WTC11 (cell line): ENCODE data around the gene MYL9. TPM values are rescaled to one million over a fixed set of nuclear protein-coding genes. Genes with fewer than 3 reads are reported as not detected.
A peak's percentile ranks its signal among the peaks of the same experiment; 100 is the strongest.

Experiments
- ATAC-seq: fragments of 200-7000 bp; cut with Tn5 transposase; 2 replicates; pipeline ENCODE4 v1.10.0; 2021; ENCODE audit warnings: mild to moderate bottlenecking, moderate library complexity
- CTCF ChIA-PET: fragments of 300-600 bp; sonication (Branson Sonifier 250); formaldehyde crosslinking; loops from one replicate; lab custom pipeline; 2021; ENCODE audit warnings: antibody characterized with exemption; lab: Charles Lee
- POLR2A ChIA-PET: fragments of 350-600 bp; sonication (Branson Sonifier 250); formaldehyde crosslinking; loops from one replicate; lab custom pipeline; 2021; ENCODE audit warnings: antibody characterized with exemption; lab: Charles Lee
- DNase-seq: peaks from one replicate; pipeline ENCODE4 v3.0.0; 2021; ENCODE audit warnings: low spot score
- H3K27ac Mint-ChIP-seq: 2 replicates; pipeline ENCODE4 v1.8.0; 2021; ENCODE audit warnings: mixed read lengths
- H3K27me3 Mint-ChIP-seq: 2 replicates; pipeline ENCODE4 v1.8.0; 2021; ENCODE audit warnings: low read depth, mild to moderate bottlenecking, moderate library complexity, mixed read lengths
- H3K36me3 Mint-ChIP-seq: 2 replicates; pipeline ENCODE4 v1.8.0; 2021; ENCODE audit warnings: mixed read lengths
- H3K4me1 Mint-ChIP-seq: 2 replicates; pipeline ENCODE4 v1.8.0; 2022; ENCODE audit warnings: mixed read lengths
- H3K4me3 Mint-ChIP-seq: 2 replicates; pipeline ENCODE4 v1.8.0; 2021; ENCODE audit warnings: mild to moderate bottlenecking, moderate library complexity, mixed read lengths
- H3K9me3 Mint-ChIP-seq: 2 replicates; pipeline ENCODE4 v1.8.0; 2021; ENCODE audit warnings: mixed read lengths
- CREM ChIP-seq: sonication (generic); formaldehyde crosslinking; IDR thresholded peaks from 2 replicates; pipeline ENCODE4 v1.8.1; 2022; ENCODE audit warnings: mild to moderate bottlenecking, missing genetic modification reagents, moderate library complexity
- EMX1 ChIP-seq: fragments of 250-450 bp; sonication (Bioruptor Pico); IDR thresholded peaks from 2 replicates; pipeline ENCODE4 v1.8.0; 2021; ENCODE audit warnings: mild to moderate bottlenecking
- ERG ChIP-seq: fragments of 250-450 bp; sonication (Bioruptor Pico); IDR thresholded peaks from 2 replicates; pipeline ENCODE4 v1.8.0; 2021; ENCODE audit warnings: mild to moderate bottlenecking
- ETV6 ChIP-seq: sonication (generic); formaldehyde crosslinking; IDR thresholded peaks from 2 replicates; pipeline ENCODE4 v1.8.1; 2022; ENCODE audit warnings: mild to moderate bottlenecking, missing genetic modification reagents
- GABPB1 ChIP-seq: sonication (generic); formaldehyde crosslinking; IDR thresholded peaks from 2 replicates; pipeline ENCODE4 v1.8.1; 2023; ENCODE audit warnings: mild to moderate bottlenecking, missing genetic modification reagents
- GRHL2 ChIP-seq: fragments of 250-450 bp; sonication (Bioruptor Pico); IDR thresholded peaks from 2 replicates; pipeline ENCODE4 v1.8.0; 2022; ENCODE audit warnings: mild to moderate bottlenecking, moderate library complexity; ENCODE audit not compliant: insufficient replicate concordance, severe bottlenecking
- MLX ChIP-seq: sonication (generic); formaldehyde crosslinking; IDR thresholded peaks from 2 replicates; pipeline ENCODE4 v1.8.1; 2023; ENCODE audit warnings: mild to moderate bottlenecking, missing genetic modification reagents, moderate library complexity
- MXD4 ChIP-seq: fragments of 250-450 bp; sonication (Bioruptor Pico); IDR thresholded peaks from 2 replicates; pipeline ENCODE4 v1.8.0; 2021; ENCODE audit warnings: mild to moderate bottlenecking, moderate library complexity, borderline replicate concordance
- NFYB ChIP-seq: sonication (generic); formaldehyde crosslinking; conservative IDR thresholded peaks from 2 replicates; pipeline ENCODE4 v1.8.0; 2022; ENCODE audit warnings: low read depth, missing genetic modification reagents
- NR3C1 ChIP-seq: sonication (generic); formaldehyde crosslinking; conservative IDR thresholded peaks from 2 replicates; pipeline ENCODE4 v1.8.1; 2023; ENCODE audit warnings: low read depth, mild to moderate bottlenecking, missing genetic modification reagents
- TEAD4 ChIP-seq: sonication (generic); formaldehyde crosslinking; IDR thresholded peaks from 2 replicates; pipeline ENCODE4 v1.8.0; 2022; ENCODE audit warnings: mild to moderate bottlenecking, missing genetic modification reagents
- USF1 ChIP-seq: sonication (generic); formaldehyde crosslinking; IDR thresholded peaks from 2 replicates; pipeline ENCODE4 v1.8.0; 2022; ENCODE audit warnings: mild to moderate bottlenecking, missing genetic modification reagents
- ZBTB21 ChIP-seq: sonication (generic); formaldehyde crosslinking; IDR thresholded peaks from 2 replicates; pipeline ENCODE4 v1.8.1; 2023; ENCODE audit warnings: mild to moderate bottlenecking, missing genetic modification reagents, borderline replicate concordance
- ZNF219 ChIP-seq: sonication (generic); formaldehyde crosslinking; IDR thresholded peaks from 2 replicates; pipeline ENCODE4 v1.8.0; 2023; ENCODE audit warnings: missing genetic modification reagents, mild to moderate bottlenecking, borderline replicate concordance
- ZNF263 ChIP-seq: sonication (generic); formaldehyde crosslinking; IDR thresholded peaks from 2 replicates; pipeline ENCODE4 v1.8.1; 2022; ENCODE audit warnings: low read depth, mild to moderate bottlenecking, moderate library complexity, missing genetic modification reagents
- ZNF317 ChIP-seq: sonication (generic); formaldehyde crosslinking; IDR thresholded peaks from 2 replicates; pipeline ENCODE4 v1.8.1; 2023; ENCODE audit warnings: low read depth, mild to moderate bottlenecking, moderate library complexity, missing genetic modification reagents, borderline replicate concordance
- ZNF396 ChIP-seq: fragments of 250-450 bp; sonication (Bioruptor Pico); IDR thresholded peaks from 2 replicates; pipeline ENCODE4 v1.8.0; 2021; ENCODE audit warnings: mild to moderate bottlenecking, moderate library complexity, borderline replicate concordance
- ZNF671 ChIP-seq: fragments of 250-450 bp; sonication (Bioruptor Pico); IDR thresholded peaks from 2 replicates; pipeline ENCODE4 v1.8.0; 2021; ENCODE audit warnings: mild to moderate bottlenecking
- total RNA-seq: library from RNA; stranded (reverse); gene quantifications from 3 replicates; pipeline ENCODE4 v1.2.3, GENCODE V29; 2021
- TF ChIP-seq, protein P1 (sequence below): sonication (generic); formaldehyde crosslinking; IDR thresholded peaks from 2 replicates; pipeline ENCODE4 v1.8.0; 2023; ENCODE audit warnings: mild to moderate bottlenecking, missing genetic modification reagents
- TF ChIP-seq, protein P2 (sequence below): sonication (generic); formaldehyde crosslinking; IDR thresholded peaks from 2 replicates; pipeline ENCODE4 v1.8.1; 2022; ENCODE audit warnings: low read depth, mild to moderate bottlenecking, moderate library complexity, missing genetic modification reagents, borderline replicate concordance
- TF ChIP-seq, protein P3 (sequence below): sonication (generic); formaldehyde crosslinking; IDR thresholded peaks from 2 replicates; pipeline ENCODE4 v1.8.1; 2022; ENCODE audit warnings: low read depth, missing genetic modification reagents, borderline replicate concordance

MYL9 gene
- total RNA-seq, 1 experiment from 2014 or later = 54.7 TPM

DNA sequence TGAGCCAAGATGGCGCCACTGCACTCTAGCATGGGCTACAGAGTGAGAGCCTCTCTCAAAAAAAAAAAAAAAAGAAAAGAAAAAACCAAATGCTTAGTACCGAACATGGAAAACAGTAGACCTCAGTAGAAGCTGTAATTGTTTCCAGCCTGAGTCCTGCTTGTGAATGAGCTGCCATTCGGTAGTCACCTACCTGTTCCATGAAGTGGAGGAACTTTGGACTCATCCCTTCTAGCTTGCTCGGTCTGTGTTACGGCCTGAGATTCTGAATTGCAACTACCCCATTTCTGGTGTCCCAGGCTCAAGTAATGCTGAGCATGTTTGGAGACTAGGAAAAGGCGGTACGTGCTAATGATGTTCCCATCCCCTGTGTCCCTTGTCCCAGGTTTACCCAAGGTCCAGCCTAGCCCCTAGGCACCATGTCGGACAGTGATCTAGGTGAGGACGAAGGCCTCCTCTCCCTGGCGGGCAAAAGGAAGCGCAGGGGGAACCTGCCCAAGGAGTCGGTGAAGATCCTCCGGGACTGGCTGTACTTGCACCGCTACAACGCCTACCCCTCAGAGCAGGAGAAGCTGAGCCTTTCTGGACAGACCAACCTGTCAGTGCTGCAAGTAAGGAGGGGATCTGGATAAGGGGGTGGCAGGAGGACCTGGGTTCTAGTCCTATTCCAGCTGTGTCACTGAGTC lies 37.2 kb downstream of the MYL9 start:
- POLR2A ChIA-PET = interaction anchor here (0.7 kb wide), 2 partner anchors 27 to 544 kb away, joined by 3 to 4 read pairs; no protein-coding TSS in a partner anchor

GRCh38 chr20:36579996-36580545 lies 38.8 kb downstream of the MYL9 start:
- Mint-ChIP-seq H3K4me1 (peaks cover 39% of the 10 kb centered on the region), H3K27ac (peak overlapping the region; percentile 44; the same call in 1 of the 2 replicates)
- CTCF ChIA-PET = no interaction called here
- TF ChIP-seq ERG = no peak
- no peak for TF ChIP-seq ETV6 (CRISPR knock-in tag)
- TF ChIP-seq ZNF671 (CRISPR knock-in tag) = no peak
- TF ChIP-seq NFYB (CRISPR knock-in tag) = no peak
- TF ChIP-seq, protein P1, sequence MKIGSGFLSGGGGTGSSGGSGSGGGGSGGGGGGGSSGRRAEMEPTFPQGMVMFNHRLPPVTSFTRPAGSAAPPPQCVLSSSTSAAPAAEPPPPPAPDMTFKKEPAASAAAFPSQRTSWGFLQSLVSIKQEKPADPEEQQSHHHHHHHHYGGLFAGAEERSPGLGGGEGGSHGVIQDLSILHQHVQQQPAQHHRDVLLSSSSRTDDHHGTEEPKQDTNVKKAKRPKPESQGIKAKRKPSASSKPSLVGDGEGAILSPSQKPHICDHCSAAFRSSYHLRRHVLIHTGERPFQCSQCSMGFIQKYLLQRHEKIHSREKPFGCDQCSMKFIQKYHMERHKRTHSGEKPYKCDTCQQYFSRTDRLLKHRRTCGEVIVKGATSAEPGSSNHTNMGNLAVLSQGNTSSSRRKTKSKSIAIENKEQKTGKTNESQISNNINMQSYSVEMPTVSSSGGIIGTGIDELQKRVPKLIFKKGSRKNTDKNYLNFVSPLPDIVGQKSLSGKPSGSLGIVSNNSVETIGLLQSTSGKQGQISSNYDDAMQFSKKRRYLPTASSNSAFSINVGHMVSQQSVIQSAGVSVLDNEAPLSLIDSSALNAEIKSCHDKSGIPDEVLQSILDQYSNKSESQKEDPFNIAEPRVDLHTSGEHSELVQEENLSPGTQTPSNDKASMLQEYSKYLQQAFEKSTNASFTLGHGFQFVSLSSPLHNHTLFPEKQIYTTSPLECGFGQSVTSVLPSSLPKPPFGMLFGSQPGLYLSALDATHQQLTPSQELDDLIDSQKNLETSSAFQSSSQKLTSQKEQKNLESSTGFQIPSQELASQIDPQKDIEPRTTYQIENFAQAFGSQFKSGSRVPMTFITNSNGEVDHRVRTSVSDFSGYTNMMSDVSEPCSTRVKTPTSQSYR (CRISPR knock-in tag) = no peak
- no peak for TF ChIP-seq EMX1 (CRISPR knock-in tag)
- TF ChIP-seq ZBTB21 (CRISPR knock-in tag) = no peak
- TF ChIP-seq GABPB1 (CRISPR knock-in tag) = no peak
- TF ChIP-seq GRHL2 (CRISPR knock-in tag) = no peak
- TF ChIP-seq NR3C1 (CRISPR knock-in tag) = no peak
- TF ChIP-seq, protein P2, sequence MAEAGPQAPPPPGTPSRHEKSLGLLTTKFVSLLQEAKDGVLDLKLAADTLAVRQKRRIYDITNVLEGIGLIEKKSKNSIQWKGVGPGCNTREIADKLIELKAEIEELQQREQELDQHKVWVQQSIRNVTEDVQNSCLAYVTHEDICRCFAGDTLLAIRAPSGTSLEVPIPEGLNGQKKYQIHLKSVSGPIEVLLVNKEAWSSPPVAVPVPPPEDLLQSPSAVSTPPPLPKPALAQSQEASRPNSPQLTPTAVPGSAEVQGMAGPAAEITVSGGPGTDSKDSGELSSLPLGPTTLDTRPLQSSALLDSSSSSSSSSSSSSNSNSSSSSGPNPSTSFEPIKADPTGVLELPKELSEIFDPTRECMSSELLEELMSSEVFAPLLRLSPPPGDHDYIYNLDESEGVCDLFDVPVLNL (CRISPR knock-in tag) = no peak
- TF ChIP-seq CREM (CRISPR knock-in tag) = no peak
- TF ChIP-seq ZNF219 (CRISPR knock-in tag) = no peak
- TF ChIP-seq, protein P3, sequence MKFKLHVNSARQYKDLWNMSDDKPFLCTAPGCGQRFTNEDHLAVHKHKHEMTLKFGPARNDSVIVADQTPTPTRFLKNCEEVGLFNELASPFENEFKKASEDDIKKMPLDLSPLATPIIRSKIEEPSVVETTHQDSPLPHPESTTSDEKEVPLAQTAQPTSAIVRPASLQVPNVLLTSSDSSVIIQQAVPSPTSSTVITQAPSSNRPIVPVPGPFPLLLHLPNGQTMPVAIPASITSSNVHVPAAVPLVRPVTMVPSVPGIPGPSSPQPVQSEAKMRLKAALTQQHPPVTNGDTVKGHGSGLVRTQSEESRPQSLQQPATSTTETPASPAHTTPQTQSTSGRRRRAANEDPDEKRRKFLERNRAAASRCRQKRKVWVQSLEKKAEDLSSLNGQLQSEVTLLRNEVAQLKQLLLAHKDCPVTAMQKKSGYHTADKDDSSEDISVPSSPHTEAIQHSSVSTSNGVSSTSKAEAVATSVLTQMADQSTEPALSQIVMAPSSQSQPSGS (CRISPR knock-in tag) = no peak
- TF ChIP-seq ZNF317 (CRISPR knock-in tag) = no peak
- no peak for TF ChIP-seq USF1 (CRISPR knock-in tag)
- TF ChIP-seq, all 79 proteins: peak for 0
- no peaks in the 10 kb centered on the region for H3K27me3 Mint-ChIP-seq
- ATAC-seq (no peak), DNase-seq (no peak)
- H3K9me3 Mint-ChIP-seq = no peaks in the 10 kb centered on the region
- H3K4me3 Mint-ChIP-seq = no peak overlapping the region
- H3K36me3 Mint-ChIP-seq = peaks cover 39% of the 10 kb centered on the region
- POLR2A ChIA-PET = no interaction called here

More for the DNA sequence above, 37.2 kb downstream of the MYL9 start:
- H3K27ac Mint-ChIP-seq = no peak overlapping the region
- ATAC-seq (no peak), DNase-seq (no peak)
- H3K27me3 Mint-ChIP-seq = no peaks in the 10 kb centered on the region
- H3K36me3 Mint-ChIP-seq = peaks cover 39% of the 10 kb centered on the region
- no peak for TF ChIP-seq ETV6 (CRISPR knock-in tag)
- no peak for TF ChIP-seq ZNF263 (CRISPR knock-in tag)
- TF ChIP-seq MLX (CRISPR knock-in tag) = no peak
- no peak for TF ChIP-seq ZNF396 (CRISPR knock-in tag)
- no peak for TF ChIP-seq MXD4
- no peak for TF ChIP-seq TEAD4 (CRISPR knock-in tag)
- H3K4me3 Mint-ChIP-seq = no peak overlapping the region
- peaks cover 32% of the 10 kb centered on the region for H3K4me1 Mint-ChIP-seq
- CTCF ChIA-PET = interaction anchor here (0.6 to 1.2 kb wide), 4 partner anchors 10 to 108 kb away, joined by 3 to 4 read pairs (median 3); partner anchors contain the start of gene RAB5IF
- H3K9me3 Mint-ChIP-seq = no peaks in the 10 kb centered on the region
